Adrenal gland (tissue), 5 donors: ENCODE data around the gene ERAP2.

Experiments
- CTCF ChIP-seq, 6 experiments: fragments of 450-650 bp in 4 of 6; fragments of 200-600 bp in 2 of 6; sonication (generic) in 1 of 6; IDR thresholded peaks; 1 replicate in 5 of 6; 2 replicates in 1 of 6; pipeline versions ENCODE4 v1.5.1 to v1.8.0; 2016 to 2021; ENCODE audit warnings: antibody characterized with exemption in 6 of 6, mild to moderate bottlenecking in 2 of 6, moderate library complexity in 1 of 6
- POLR2A ChIP-seq, 2 donors: fragments of 450-650 bp; IDR thresholded peaks; one replicate each; pipeline ENCODE4 v1.6.1; 2017; ENCODE audit warnings: antibody characterized with exemption in 2 of 2, mild to moderate bottlenecking in 2 of 2, moderate library complexity in 1 of 2
- donor health status: DM: no; HTN: no; CAD: no.

DNA sequence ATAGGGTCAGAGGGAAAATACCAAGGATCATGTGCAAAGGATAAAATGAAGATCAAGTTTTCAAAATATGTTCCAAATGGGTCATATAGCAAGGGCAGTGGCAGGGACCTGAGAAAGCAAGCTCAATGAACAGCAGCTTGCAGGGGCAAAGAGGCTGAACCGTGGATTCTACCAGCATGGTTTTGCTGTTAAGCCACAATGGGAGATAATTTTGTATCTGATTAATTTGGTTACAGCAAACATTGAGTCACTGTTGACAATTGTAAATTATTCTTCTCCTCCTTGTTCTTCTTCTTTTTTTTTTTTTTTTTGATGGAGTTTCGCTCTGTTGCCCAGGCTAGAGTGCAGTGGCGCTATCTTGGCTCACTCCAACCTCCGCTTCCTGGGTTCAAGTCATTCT, 18.4 kb upstream of the ERAP2 start:
- TF ChIP-seq CTCF (IDR thresholded peaks at IDR 0.05) (no peak), POLR2A (IDR thresholded peaks at IDR 0.05) (no peak)
